Activated naive CD8-positive, alpha-beta T cell treated with anti-CD3 and anti-CD28 coated beads, Interleukin-2, amount 50 U/mL, for 16 hours (primary cell): ENCODE results near the gene BAHCC1.

Experiments used
- DNase-seq: peaks from one replicate; pipeline ENCODE4 v3.0.0-alpha.2; 2020; ENCODE audit warnings: low read depth, low spot score

Gene BAHCC1

DNA sequence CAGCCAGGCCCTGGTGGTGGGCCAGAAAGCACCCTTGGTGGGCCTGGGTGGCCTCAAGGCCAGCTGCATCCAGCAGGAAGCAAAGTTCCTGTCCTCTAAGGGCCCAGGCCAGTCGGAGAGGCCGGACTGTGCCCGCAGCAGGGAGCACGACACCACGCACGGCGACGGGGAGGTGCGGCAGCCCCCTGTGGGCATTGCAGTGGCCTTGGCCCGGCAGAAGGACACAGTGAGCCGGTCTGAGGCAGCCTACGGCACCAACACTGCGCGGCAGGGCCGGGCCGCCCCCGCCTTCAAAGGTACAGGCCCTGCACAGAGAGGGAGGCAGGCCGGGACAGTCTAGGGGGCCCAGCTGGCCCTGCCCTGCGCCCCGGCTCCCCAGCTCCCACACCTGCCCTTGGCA, 48.0 kb downstream of the BAHCC1 start:
- no peak for DNase-seq

DNA sequence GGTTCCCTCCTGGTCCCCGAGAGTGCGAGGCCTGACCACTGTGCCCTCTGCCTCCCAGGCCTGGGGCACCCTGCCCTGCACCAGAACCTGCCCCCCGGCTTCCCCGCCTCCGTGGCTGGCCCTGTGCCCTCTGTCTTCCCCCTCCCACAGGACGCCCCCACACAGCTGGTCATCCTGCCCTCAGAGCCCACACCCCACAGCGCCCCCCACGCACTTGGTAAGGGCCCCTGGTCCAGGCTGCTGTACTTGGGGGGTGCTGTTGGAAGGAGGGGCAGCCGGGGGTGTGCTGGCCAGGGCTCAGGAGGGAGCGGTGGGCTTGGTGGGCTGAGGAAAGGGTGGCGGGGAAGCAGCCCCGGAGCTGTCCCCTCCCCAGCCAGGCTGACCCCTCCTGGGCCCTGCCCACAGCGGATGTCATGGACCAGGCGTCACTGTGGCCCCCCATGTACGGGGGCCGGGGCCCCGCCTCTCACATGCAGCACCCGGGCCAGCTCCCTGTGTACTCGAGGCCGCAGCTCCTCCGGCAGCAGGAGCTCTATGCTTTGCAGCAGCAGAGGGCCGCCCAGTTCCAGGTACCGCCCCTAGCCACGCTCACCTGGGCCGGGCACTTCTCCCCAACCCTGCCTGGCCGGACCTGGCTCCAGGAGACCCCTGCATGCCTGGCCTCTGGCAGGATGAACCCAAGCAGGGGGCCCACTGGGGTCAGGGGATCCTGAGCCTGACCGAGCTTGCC, 49.5 kb downstream of the BAHCC1 start:
- no peak for DNase-seq

DNA sequence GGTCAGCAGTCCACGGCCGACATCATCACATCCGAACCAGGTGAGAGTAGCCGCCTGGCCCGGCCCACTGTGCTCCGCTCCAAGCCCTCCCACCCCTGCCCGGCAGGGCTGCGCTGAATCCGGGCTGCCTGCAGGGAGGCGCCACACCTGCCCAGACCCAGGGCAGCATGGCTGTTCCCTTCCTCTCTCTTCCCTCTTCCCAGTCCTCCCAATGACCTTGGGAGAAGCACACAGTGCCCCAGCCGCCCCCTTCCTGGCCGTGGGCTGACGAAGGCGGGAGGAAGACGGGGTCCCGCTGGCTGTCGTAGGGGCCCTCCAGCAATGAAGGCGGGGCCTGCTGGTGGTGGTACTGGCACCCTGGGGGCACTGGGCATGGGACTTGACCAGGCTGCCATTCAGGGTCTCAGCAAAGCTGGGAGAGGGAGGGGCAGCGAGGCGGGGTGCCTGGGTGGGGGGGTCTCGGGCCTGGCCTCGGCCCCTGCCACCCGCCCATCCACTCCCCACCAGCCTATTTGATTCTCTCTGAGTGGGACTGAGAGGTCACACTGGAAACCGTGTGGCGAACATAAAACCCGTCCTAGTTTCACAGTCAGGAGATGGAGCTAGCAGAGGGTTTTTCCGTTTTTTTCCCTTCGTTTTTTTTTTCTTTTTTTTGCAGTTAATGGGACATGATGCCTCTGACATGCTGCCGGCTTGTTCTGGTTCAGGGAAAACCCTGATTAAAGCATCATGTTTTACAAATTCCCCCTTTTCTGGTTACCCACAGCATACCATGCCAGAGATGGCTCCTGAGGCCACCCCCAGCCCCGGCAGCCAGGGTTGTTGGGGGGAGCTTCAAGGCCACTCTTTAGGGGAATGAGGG, 50.6 kb downstream of the BAHCC1 start:
- no peak for DNase-seq

DNA sequence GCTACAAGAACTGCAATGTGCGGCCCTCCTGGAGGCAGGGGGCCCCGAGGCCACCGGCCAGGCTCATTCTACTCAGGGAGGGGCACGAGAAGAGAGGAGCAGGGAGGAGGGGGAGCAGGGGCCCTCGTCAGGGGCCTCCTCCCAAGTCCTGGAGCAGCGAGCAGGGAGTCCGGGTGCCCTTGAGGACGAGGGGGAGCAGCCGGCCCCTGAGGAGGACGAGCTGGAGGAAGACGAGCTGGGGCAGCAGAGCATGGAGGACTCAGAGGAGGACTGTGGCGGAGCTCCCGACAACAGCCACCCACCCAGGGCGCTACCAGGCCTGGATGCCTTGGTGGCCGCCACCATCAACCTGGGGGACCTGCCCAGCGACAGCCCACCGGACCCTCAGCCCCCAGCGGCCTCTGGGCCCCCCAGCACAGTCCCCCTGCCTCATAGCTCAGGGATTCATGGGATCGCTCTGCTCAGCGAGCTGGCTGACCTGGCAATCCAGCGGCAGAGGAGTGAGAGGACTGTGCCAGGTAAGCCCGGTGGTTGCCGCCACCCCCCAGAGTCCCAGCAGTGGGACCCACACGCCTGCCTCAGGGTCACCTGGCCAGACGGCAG, 52.2 kb downstream of the BAHCC1 start:
- no peak for DNase-seq

DNA sequence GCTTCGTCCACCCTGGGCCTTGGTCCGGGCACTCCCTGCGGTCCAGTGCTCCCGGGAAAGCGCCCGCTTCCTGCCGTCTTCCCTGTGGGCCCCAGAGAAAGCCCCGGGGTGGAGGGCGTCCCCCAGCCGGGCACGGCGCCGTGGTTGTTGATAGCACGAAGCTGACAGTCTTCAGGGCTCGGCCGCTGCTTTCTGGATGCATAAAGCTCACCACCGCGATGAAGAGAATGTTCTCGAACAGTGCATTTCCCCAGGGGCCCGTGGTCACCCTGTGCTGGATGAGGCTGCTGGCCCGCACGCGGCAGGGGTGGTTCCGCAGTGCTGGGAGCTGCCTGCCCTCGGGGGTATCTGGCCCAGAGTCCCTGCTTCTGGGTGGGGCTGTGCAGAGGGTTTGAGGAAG, 53.2 kb downstream of the BAHCC1 start:
- no peak for DNase-seq

DNA sequence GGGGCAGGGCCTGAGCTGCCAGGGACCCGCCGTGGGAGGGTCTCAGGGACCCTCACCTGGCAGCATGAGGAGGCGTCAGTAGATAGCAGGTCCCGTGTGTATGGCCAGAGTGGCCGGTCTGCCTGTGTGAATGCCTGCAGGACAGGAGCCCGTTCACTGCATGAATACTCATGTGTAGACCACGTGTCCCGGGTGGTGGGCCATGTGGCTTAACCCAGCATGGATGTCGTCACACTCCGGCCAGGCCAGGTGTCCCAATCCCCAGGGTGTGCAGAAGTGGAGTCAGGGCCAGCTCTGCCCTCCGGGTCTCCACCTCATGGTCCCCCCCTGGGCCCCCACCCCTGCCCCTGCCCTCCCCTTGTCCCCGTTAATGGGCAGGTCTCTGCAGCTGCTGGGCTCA, 53.7 kb downstream of the BAHCC1 start:
- DNase-seq = no peak

DNA sequence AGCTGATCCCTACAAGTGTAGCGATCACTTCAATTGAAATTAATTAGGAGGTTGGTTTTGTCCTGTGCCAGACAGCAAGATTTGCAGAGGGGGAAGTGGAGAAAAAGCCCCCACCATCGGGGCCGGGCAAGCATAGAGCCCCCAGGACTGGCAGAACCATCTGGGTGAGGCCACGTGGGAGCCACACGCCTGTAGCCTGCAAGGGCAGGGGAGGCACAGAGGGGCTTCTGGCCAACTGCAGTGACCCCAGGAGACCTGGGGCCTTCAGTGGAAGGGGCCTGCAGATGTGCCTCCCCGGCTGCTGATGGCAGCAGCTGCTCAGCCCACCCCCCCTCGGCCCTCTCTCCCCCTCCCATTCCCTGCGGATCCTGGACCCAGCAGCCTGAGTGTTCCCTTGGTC, 54.1 kb downstream of the BAHCC1 start:
- DNase-seq = no peak

DNA sequence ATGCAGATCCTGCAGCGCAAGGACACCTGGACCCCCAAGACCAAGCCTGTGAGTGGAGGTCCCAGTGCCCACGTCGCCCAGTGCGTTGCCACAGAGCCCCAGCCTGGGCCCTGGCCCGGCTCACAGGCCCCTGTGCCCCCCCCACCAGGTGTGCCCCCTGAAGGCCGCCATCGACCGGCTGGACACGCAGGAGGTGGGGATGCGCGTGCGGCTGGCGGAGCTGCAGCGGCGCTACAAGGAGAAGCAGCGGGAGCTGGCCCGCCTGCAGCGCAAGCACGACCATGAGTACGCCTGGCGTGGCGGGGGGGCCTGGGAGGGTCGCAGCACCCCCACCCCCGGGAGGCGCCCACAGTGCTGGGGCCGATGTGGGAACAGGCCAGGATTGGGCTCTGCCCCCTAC, 56.6 kb downstream of the BAHCC1 start:
- no peak for DNase-seq

DNA sequence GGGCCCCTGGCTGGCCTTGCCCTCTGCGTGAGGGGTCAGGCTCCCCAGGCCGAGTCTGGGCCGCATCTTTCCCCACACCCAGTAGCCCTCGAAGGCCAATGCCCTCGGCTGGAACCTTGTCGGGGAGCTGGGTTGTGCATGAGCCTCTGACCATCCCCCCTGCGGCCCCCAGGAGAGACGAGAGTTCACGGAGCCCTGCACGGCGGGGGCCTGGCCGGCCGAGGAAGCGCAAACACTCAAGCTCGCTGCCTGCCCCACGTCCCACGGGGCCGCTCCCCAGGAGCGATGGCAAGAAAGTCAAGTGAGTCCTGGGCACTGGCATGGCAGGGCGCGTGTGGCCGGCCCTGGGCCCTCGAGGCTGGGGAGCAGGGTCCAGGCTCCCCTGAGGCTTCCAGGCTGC, 57.3 kb downstream of the BAHCC1 start:
- DNase-seq = no peak

DNA sequence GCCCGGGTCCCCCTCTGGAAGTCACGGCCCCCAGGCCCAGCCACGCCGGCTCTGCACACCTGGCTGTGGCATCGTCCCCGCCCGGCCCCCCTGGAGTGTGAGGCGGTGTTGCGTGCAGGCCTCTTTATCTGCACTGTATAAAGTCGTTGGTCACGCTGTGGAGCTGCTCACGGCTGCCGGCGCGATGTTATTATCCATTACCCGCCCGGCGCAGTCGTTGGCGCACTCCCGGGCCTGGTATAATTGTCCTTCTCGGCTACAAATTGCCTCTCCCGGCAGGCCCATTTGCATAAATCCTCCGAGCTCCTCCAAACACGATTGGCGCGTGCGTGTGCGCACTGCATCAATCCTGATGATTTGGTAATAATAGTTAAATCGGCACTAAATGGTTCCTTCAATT, 57.8 kb downstream of the BAHCC1 start:
- no peak for DNase-seq

DNA sequence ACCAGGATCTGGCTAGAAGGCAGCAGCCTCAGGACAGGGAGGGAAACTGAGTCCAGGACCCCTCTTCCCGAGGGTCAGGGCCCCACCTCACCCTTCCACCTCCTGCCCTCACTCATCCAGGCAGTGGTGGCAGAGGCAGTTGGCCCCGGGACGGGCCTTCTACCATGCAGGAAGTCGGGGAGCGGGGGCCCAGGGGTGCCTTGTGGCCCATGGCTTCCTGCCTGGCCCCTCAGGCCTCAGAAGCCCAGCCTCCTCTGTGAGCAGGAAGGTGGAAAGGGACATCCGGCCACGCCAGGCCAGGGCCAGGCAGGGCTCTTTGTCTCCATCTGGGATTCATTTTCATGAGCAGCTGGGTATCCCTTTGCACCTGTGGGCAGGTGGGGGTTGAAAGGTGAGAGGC, 58.5 kb downstream of the BAHCC1 start:
- DNase-seq = no peak

DNA sequence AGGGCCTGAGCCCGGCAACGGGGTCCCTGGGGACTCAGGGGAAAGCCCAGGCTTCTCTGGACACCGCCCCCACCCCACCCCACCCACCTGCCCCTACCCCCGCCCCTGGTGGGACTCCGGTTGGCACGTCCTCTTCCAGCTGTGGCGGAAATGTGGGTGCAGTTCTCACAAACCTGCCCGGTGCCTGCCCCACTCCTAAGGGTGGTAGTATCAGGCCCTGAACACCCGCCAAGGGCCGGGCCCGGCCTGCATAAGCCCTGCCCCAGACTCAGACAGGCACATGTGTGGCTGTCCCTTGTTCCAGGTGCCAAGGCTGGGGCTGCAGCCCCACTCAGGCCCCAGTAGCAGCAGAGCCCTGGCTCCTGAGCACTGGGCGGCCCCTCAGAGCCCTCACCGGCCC, 59.2 kb downstream of the BAHCC1 start:
- DNase-seq = no peak

DNA sequence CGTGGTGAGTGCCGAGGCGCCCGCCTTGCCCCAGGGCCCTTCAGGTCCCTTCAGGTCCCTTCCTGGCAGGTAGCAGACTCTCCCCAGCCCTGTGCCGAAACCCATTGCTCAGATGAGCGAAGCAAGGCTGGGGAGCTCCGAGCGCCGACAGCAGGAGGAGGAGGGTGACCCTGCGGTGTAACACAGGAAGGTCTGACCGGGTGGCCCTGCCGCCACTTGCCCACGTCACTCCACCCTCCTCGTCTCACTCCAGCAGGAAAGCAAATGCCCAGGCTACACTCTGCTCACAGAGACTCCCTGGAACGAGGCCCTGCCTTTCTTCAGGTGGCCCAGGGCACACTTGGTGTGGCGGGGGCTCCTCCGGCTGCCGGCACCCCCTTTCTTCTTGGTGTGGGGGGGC, 60.1 kb downstream of the BAHCC1 start:
- no peak for DNase-seq

DNA sequence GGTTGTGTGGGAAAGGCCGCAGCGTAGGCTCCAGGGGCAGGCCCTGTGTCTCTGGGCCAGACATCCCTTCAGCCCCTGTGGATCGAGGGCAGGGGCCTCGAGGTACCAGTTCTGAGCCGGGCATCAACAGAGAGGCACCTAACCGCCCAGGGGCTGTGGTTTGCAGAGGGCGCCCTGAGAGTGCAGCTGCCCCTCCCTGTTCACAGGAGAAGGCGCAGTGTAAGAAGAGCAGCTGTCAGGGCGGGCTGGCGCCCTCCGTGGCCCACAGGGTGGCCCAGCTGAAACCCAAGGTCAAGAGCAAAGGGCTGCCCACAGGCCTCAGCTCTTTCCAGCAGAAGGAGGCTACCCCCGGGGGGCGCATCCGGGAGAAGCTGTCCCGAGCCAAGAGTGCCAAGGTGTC, 60.8 kb downstream of the BAHCC1 start:
- no peak for DNase-seq

DNA sequence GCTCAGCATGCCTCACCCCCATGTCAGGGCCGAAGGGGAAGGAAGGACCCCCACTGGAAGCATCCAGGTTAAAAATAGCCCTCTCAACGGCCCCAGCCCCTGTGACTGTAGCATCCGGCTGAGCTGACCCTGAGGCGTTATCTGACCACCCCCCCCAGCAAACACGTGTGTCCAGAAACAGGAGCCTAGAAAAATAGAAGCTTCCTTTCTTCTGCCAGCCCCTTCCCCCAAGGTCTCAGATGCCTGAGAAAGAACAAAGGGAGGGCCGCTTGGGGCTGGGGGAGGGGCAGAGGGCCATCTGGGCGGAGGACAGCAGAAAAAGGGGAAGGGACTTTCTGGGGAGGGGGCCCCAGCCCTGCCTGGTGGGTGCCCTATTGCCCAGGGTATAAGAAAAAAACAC, 61.5 kb downstream of the BAHCC1 start:
- DNase-seq = no peak

DNA sequence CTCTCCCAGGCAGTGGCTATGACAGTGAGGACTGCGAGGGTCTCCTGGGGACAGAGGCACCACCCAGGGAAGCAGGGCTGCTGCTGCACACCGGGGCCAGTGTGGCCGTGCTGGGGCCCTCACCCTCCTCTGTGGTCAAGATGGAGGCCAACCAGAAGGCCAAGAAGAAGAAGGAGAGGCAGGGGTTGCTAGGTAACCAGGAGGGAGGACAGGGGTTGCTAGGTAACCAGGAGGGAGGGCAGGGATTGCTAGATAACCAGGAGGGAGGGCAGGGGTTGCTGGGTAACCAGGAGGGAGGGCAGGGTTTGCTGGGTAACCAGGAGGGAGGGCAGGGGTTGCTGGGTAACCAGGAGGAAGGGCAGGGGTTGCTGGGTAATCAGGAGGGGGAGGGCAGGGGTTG, 62.1 kb downstream of the BAHCC1 start:
- no peak for DNase-seq

DNA sequence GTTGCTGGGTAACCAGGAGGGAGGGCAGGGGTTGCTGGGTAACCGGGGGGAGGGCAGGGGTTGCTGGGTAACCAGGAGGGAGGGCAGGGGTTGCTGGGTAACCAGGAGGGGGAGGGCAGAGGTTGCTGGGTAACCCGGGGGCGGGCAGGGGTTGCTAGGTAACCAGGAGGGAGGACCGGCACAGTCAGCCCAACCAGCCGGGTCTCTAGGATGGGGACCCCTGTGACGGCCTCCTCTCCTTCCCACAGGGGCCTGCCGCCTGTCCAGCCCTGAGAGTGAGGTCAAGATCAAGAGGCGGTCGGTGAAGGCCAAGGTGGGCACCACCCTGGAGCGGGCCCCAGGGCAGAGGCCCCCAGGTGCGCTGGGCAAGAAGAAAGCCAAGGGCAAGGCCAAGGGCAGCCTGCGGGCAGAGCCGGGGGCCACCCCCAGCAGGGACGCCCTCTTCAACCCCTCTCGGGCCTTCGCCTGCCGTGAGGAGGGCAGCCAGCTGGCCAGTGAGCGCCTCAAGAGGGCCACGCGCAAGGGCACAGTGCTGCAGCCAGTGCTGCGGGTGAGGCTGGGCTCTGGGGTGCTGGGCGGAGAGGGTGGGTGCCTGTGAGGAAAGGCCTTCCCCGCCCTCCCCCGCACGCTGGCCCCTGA, 62.8 kb downstream of the BAHCC1 start:
- DNase-seq = no peak

DNA sequence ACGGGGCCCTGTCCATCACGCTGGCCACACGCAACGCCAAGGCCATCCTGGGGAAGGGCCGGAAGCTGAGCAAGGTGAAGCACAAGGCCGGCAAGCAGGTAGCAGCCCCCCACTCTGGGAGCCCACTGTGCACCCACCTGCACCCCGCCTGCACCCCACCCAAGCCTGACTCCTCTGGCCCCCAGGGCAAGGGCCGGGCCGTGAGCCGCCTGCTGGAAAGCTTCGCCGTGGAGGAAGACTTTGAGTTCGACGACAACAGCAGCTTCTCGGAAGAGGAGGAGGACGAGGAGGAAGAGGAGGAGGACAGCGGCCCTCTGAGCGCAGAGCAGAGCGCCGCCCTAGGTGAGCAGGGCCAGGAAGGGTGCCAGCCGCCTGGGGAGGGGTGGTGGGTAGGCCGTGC, 63.4 kb downstream of the BAHCC1 start:
- DNase-seq = no peak

DNA sequence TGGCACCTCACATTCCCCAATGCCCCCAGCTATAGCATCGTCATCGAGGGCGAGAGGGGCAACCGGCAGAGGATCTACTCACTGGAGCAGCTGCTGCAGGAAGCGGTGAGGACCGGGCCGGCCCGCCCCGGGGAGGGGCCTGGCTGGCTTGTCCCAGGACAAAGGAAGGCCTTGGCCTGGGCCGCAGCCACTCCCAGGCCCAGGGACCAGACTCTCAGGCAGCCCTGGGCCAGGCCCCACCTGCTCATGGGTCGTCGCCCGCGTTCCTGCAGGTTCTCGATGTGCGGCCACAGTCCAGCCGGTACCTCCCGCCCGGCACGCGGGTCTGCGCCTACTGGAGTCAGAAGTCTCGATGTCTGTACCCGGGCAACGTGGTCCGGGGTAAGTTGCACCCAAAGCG, 64.0 kb downstream of the BAHCC1 start:
- DNase-seq = no peak

DNA sequence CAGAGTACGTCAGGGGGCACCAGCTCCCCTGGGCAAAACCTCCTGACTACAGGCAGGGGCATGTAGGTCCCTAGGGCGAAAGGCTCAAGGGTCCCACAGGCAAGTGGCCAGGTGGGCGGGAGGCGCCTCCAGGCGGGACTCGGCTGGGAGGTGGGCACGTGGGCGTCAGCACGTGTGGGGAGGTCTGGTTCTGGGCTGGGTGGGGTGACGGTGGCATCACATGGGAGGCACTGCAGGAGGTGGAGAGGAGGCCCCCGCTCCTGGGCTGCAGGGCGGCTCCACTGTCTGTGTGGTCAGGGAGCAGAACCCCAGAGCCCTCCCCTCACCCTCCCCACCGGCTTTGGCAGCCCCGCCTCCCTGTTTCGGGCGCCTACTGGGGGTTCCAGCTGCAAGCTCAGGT, 64.6 kb downstream of the BAHCC1 start:
- no peak for DNase-seq

DNA sequence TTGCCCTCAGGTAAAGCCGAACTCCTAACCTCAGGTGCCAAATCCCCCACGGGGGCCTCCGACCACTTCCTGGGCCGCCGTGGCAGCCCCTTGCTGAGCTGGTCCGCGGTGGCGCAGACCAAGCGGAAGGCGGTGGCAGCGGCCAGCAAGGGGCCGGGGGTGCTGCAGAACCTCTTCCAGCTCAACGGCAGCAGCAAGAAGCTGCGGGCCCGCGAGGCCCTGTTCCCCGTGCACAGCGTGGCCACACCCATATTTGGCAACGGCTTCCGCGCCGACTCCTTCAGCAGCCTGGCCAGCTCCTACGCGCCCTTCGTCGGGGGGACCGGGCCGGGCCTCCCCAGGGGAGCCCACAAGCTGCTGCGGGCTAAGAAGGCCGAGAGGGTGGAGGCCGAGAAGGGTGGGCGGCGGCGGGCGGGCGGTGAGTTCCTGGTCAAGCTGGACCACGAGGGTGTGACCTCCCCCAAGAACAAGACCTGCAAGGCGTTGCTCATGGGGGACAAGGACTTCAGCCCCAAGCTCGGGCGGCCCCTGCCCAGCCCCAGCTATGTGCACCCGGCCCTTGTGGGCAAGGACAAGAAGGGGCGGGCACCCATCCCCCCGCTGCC, 65.7 kb downstream of the BAHCC1 start:
- no peak for DNase-seq
